H1 (cell line): ENCODE data around the gene KCNQ1OT1. TPM values are rescaled to one million over a fixed set of nuclear protein-coding genes. Genes with fewer than 3 reads are reported as not detected.

ENCODE experiments used
- CTCF ChIA-PET: fragments of 300-600 bp; sonication (Branson Sonifier 250); formaldehyde crosslinking; loops from one replicate; lab custom pipeline; 2021; ENCODE audit not compliant: partially characterized antibody; lab: Charles Lee
- POLR2A ChIA-PET: fragments of 300-600 bp; sonication (Branson Sonifier 250); formaldehyde crosslinking; loops from one replicate; lab custom pipeline; 2021; ENCODE audit warnings: inconsistent platforms; ENCODE audit not compliant: partially characterized antibody; lab: Charles Lee
- DNase-seq, 2 experiments: peaks; one replicate each; pipeline versions ENCODE4 v3.0.0 to v3.0.0-alpha.2; 2010 to 2022; ENCODE audit warnings: low spot score in 2 of 2, low read depth in 1 of 2, mixed read lengths in 1 of 2
- FAIRE-seq: peaks from 2 replicates; lab custom pipeline; 2011; peaks lifted over from hg19 to GRCh38; lab: Jason Lieb, UNC
- H2AFZ ChIP-seq: 2 replicates; pipeline ENCODE4 v1.8.1; 2012; ENCODE audit warnings: low read length, inconsistent platforms
- H2AK5ac ChIP-seq: 2 replicates; pipeline ENCODE4 v1.6.1; 2013; ENCODE audit warnings: low read depth, low read length
- H2BK120ac ChIP-seq: replicated peaks from 2 replicates; pipeline ENCODE3; 2013; ENCODE audit warnings: low read depth, low read length, inconsistent platforms
- H2BK12ac ChIP-seq: 2 replicates; pipeline ENCODE4 v1.6.1; 2013; ENCODE audit warnings: low read depth, low read length
- H2BK15ac ChIP-seq: 2 replicates; pipeline ENCODE4 v1.6.1; 2013; ENCODE audit warnings: low read length
- H2BK20ac ChIP-seq: 2 replicates; pipeline ENCODE4 v1.6.1; 2013; ENCODE audit warnings: low read length
- H2BK5ac ChIP-seq: 2 replicates; pipeline ENCODE4 v1.6.1; 2013; ENCODE audit warnings: low read depth, low read length
- H3K14ac ChIP-seq: 2 replicates; pipeline ENCODE4 v1.6.1; 2013; ENCODE audit warnings: inconsistent platforms; ENCODE audit not compliant: insufficient read length
- H3K18ac ChIP-seq: 2 replicates; pipeline ENCODE4 v1.6.1; 2013; ENCODE audit warnings: low read length; ENCODE audit errors: extremely low read depth
- H3K23ac ChIP-seq: 2 replicates; pipeline ENCODE4 v1.6.1; 2013; ENCODE audit warnings: inconsistent platforms; ENCODE audit not compliant: insufficient read length
- H3K23me2 ChIP-seq: 2 replicates; pipeline ENCODE4 v1.6.1; 2013; ENCODE audit warnings: low read depth, low read length
- H3K27ac ChIP-seq: 2 replicates; pipeline ENCODE4 v1.6.1; 2011; ENCODE audit warnings: low read depth, low read length, inconsistent platforms
- H3K27me3 ChIP-seq, 4 experiments: replicated peaks in 1 of 4; 1 replicate in 1 of 4; 2 replicates in 3 of 4; pipeline versions ENCODE4 v1.6.1 to v1.8.1; 2011 to 2013; ENCODE audit warnings: low read length in 3 of 4, mild to moderate bottlenecking in 3 of 4, inconsistent platforms in 2 of 4, mixed read lengths in 2 of 4, moderate library complexity in 1 of 4; ENCODE audit not compliant: control insufficient read depth in 3 of 4, insufficient read depth in 3 of 4; ENCODE audit errors: extremely low read depth in 1 of 4
- H3K36me3 ChIP-seq, 4 experiments: 2 replicates each; pipeline versions ENCODE4 v1.6.1 to v1.8.1; 2011 to 2013; ENCODE audit warnings: mild to moderate bottlenecking in 4 of 4, low read length in 3 of 4, moderate library complexity in 2 of 4, control low read depth in 1 of 4, inconsistent platforms in 1 of 4; ENCODE audit not compliant: insufficient read depth in 4 of 4, control insufficient read depth in 2 of 4
- H3K4ac ChIP-seq: replicated peaks from 2 replicates; pipeline ENCODE3; 2013; ENCODE audit warnings: low read length, low read depth, mixed read lengths, inconsistent platforms; ENCODE audit not compliant: insufficient read length
- H3K4me1 ChIP-seq, 4 experiments: replicated peaks in 1 of 4; 1 replicate in 1 of 4; 2 replicates in 3 of 4; pipeline versions ENCODE4 v1.6.1 to v1.8.1; 2011 to 2013; ENCODE audit warnings: low read length in 3 of 4, inconsistent platforms in 2 of 4, mixed read lengths in 1 of 4; ENCODE audit not compliant: insufficient read depth in 4 of 4, control insufficient read depth in 3 of 4
- H3K4me2 ChIP-seq, 2 experiments: 2 replicates each; pipeline versions ENCODE4 v1.6.1 to v1.8.1; 2011 to 2013; ENCODE audit warnings: low read depth in 2 of 2, low read length in 2 of 2, control low read depth in 1 of 2, inconsistent platforms in 1 of 2, mild to moderate bottlenecking in 1 of 2; ENCODE audit not compliant: insufficient read depth in 1 of 2
- H3K4me3 ChIP-seq, 4 experiments: fragments of 200-600, 300-600 bp in 1 of 4; sonication (generic), shearing (Covaris generic), sonication (Bioruptor Twin) in 1 of 4; 2 replicates each; pipeline versions ENCODE4 v1.5.1 to v1.8.1; 2011 to 2016; ENCODE audit warnings: low read length in 4 of 4, low read depth in 3 of 4, control low read depth in 2 of 4, inconsistent platforms in 2 of 4, mild to moderate bottlenecking in 2 of 4, mixed read lengths in 1 of 4, moderate library complexity in 1 of 4; ENCODE audit not compliant: insufficient read depth in 2 of 4; ENCODE audit errors: extremely low read depth in 1 of 4
- H3K56ac ChIP-seq: replicated peaks from 2 replicates; pipeline ENCODE3; 2013; ENCODE audit warnings: low read depth, mild to moderate bottlenecking, mixed read lengths, low read length, inconsistent platforms; ENCODE audit not compliant: insufficient read length
- H3K79me1 ChIP-seq: 2 replicates; pipeline ENCODE4 v1.6.1; 2013; ENCODE audit warnings: low read depth, low read length, control low read depth
- H3K79me2 ChIP-seq, 2 experiments: 2 replicates each; pipeline versions ENCODE4 v1.6.1 to v1.8.1; 2012 to 2013; ENCODE audit warnings: low read length in 2 of 2, mild to moderate bottlenecking in 2 of 2, inconsistent platforms in 1 of 2; ENCODE audit not compliant: insufficient read depth in 2 of 2, control insufficient read depth in 1 of 2
- H3K9ac ChIP-seq, 4 experiments: replicated peaks in 1 of 4; 1 replicate in 1 of 4; 2 replicates in 3 of 4; pipeline versions ENCODE4 v1.6.1 to v1.8.1; 2011 to 2013; ENCODE audit warnings: low read depth in 3 of 4, low read length in 3 of 4, control low read depth in 2 of 4, mild to moderate bottlenecking in 2 of 4, moderate library complexity in 2 of 4, inconsistent platforms in 1 of 4; ENCODE audit errors: extremely low read depth in 1 of 4
- H3K9me3 ChIP-seq, 2 experiments: 2 replicates each; pipeline versions ENCODE4 v1.6.1 to v1.8.1; 2012 to 2013; ENCODE audit warnings: mild to moderate bottlenecking in 2 of 2, moderate library complexity in 2 of 2, control low read depth in 1 of 2, inconsistent platforms in 1 of 2, low read depth in 1 of 2, low read length in 1 of 2, mixed read lengths in 1 of 2; ENCODE audit not compliant: insufficient read depth in 2 of 2
- H4K20me1 ChIP-seq, 2 experiments: replicated peaks in 1 of 2; 2 replicates each; pipeline versions ENCODE3 to v1.8.1; 2011 to 2013; ENCODE audit warnings: inconsistent platforms in 2 of 2, low read length in 2 of 2, mild to moderate bottlenecking in 1 of 2; ENCODE audit not compliant: insufficient read depth in 2 of 2, control insufficient read depth in 1 of 2
- H4K5ac ChIP-seq: 2 replicates; pipeline ENCODE4 v1.6.1; 2013; ENCODE audit warnings: low read length, low read depth, mixed read lengths, inconsistent platforms; ENCODE audit not compliant: insufficient read length
- H4K8ac ChIP-seq: 2 replicates; pipeline ENCODE4 v1.8.0; 2013; ENCODE audit warnings: mild to moderate bottlenecking, moderate library complexity, low read length, inconsistent platforms; ENCODE audit not compliant: insufficient read depth; ENCODE audit errors: extremely low read depth
- H4K91ac ChIP-seq: replicated peaks from 2 replicates; pipeline ENCODE3; 2013; ENCODE audit warnings: low read length, mixed read lengths, inconsistent platforms; ENCODE audit not compliant: insufficient read length
- ASH2L ChIP-seq: fragments of 200-600, 300-600 bp; sonication (generic); IDR thresholded peaks from one replicate; pipeline ENCODE4 v1.7.1; 2017; ENCODE audit warnings: low read length
- BRCA1 ChIP-seq: IDR thresholded peaks from 2 replicates; pipeline ENCODE4 v1.6.1; 2012; ENCODE audit warnings: low read depth, low read length, improper control_type of control experiment
- KDM1A ChIP-seq: fragments of 200-600, 300-600 bp; sonication (generic); IDR thresholded peaks from 2 replicates; pipeline ENCODE4 v1.7.1; 2016; ENCODE audit warnings: mild to moderate bottlenecking, low read length, borderline replicate concordance
- SRF ChIP-seq: IDR thresholded peaks from 2 replicates; pipeline ENCODE4 v1.6.1; 2011; ENCODE audit warnings: mild to moderate bottlenecking, low read depth, low read length, moderate library complexity
- SUZ12 ChIP-seq: fragments of 200-600 bp; sonication (generic); IDR thresholded peaks from 2 replicates; pipeline ENCODE4 v1.6.1; 2012; ENCODE audit warnings: mild to moderate bottlenecking, inconsistent platforms, low read length, moderate library complexity, mixed read lengths
- TBP ChIP-seq: IDR thresholded peaks from 2 replicates; pipeline ENCODE4 v1.6.1; 2011; ENCODE audit warnings: low read depth, low read length, improper control_type of control experiment
- WGBS, 2 experiments: shearing (Covaris generic) in 1 of 2; methylation state at CpG; one replicate each; pipeline versions ENCODE4 v1.1.6 to v1.1.7; 2013 to 2015; ENCODE audit warnings: low lambda C conversion rate in 2 of 2, mixed read lengths in 2 of 2, inconsistent platforms in 1 of 2, low coverage in 1 of 2, missing lambda C conversion rate in 1 of 2; ENCODE audit not compliant: insufficient replicate concordance in 2 of 2, insufficient coverage in 1 of 2, insufficient read length in 1 of 2; ENCODE audit errors: extremely low coverage in 1 of 2, missing lambda C conversion rate in 1 of 2; 5-methylcytosine and 5-hydroxymethylcytosine counted together
- polyA plus RNA-seq, 7 experiments: library from polyadenylated mRNA; depleted of rRNA in 3 of 7; stranded (reverse) in 5 of 7; unstranded in 2 of 7; fragments of >200 nt in 5 of 7; fragments of 200-250 nt in 2 of 7; gene quantifications; 1 replicate in 5 of 7; 2 replicates in 1 of 7; 4 replicates in 1 of 7; pipeline versions ENCODE4 v1.2.1 to v1.2.3, GENCODE V29; 2011 to 2013; ENCODE audit warnings: missing spikeins in 2 of 7, mixed read lengths in 2 of 7
- total RNA-seq: library from RNA; stranded (reverse); fragmentation: NEBNext Ultra II Directional; extraction: Animal tissue kit (Norgen Biotek cat#: 25700); gene quantifications from 2 replicates; pipeline ENCODE4 v1.2.1, GENCODE V29; 2021
- TF ChIP-seq, protein P1 (sequence below): IDR thresholded peaks from 2 replicates; pipeline ENCODE4 v1.6.1; 2011; ENCODE audit warnings: low read depth, mild to moderate bottlenecking, low read length; ENCODE audit not compliant: insufficient read depth

Gene KCNQ1OT1
- total and polyA plus RNA-seq, 2 of the 8 experiments (the other 6 are each of a cell fraction or from before 2014, with no cell fraction given): 0.21 to 1.2 TPM

DNA sequence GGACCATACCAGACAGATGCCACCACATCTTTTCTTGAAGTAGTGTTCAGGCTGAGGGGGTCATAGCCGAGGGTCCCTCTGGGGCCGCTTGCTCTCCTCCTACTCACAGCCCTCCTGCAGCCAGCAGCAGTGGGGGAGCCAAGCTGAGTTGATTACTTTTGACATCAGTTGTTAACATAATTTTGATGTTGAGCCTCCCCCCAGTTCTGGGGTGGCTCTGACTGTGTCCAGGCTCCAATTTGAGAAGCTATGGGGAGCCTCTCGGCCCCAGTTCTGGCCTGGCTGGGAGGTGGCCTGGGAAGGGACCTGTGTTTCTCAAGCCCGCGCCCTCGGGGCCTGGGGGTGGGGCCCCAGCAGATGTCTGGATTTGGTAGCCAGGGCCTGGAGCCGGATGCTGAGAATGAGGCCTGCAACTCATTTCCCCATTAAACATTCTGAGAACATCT lies 47.9 kb downstream of the KCNQ1OT1 start:
- Histone ChIP-seq H3K4me2 (no peak overlapping the region), H4K20me1 (no peaks in the 10 kb centered on the region), H3K23ac (no peak overlapping the region), H2BK15ac (no peak overlapping the region), H4K8ac (no peak overlapping the region), H3K9me3 (peaks cover 80 to 83% of the 10 kb centered on the region in 2 experiments), H3K4ac (no peak overlapping the region), H2BK120ac (no peak overlapping the region), H3K23me2 (no peaks in the 10 kb centered on the region), H2BK5ac (no peak overlapping the region), H3K14ac (no peak overlapping the region), H2BK20ac (no peak overlapping the region), H3K56ac (no peak overlapping the region), H3K27me3 (peaks cover 11 to 57% (median 44%) of the 10 kb centered on the region in 4 experiments), H2AFZ (no peak overlapping the region), H3K27ac (no peak overlapping the region), H3K18ac (no peak overlapping the region), H3K9ac (no peak overlapping the region), H3K79me1 (no peaks in the 10 kb centered on the region), H3K4me3 (no peak overlapping the region), H2BK12ac (no peak overlapping the region), H3K36me3 (peaks cover 0 to 10% (median 0%) of the 10 kb centered on the region in 4 experiments; a peak in 1 of 8 replicates), H3K4me1 (no peaks in the 10 kb centered on the region), H2AK5ac (no peak overlapping the region), H3K79me2 (no peaks in the 10 kb centered on the region), H4K91ac (no peak overlapping the region), H4K5ac (no peak overlapping the region)
- no peak for TF ChIP-seq TBP
- no peak for TF ChIP-seq ASH2L
- no peak for TF ChIP-seq SRF
- TF ChIP-seq BRCA1: no peak
- TF ChIP-seq, protein P1, sequence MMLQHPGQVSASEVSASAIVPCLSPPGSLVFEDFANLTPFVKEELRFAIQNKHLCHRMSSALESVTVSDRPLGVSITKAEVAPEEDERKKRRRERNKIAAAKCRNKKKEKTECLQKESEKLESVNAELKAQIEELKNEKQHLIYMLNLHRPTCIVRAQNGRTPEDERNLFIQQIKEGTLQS: no peak
- TF ChIP-seq KDM1A: no peak
- no peak for TF ChIP-seq SUZ12
- no peak for FAIRE-seq
- no peak for DNase-seq
- CTCF ChIA-PET: interaction anchor here (1.5 kb wide), 1 partner anchor 11 kb away, joined by 3 read pairs; no protein-coding TSS in a partner anchor
- 96% methylated on average over 7 of the region's 7 CpGs; no CpG with 5 or more reads in 1 of the 2 experiments for WGBS, 2 experiments
- POLR2A ChIA-PET: interaction anchor here (1.2 kb wide), 1 partner anchor 18 kb away, joined by 3 read pairs; no protein-coding TSS in a partner anchor
